SW 1271 (cell line): ENCODE measurements around the gene SLC38A1.

Experiments used
- DNase-seq, 2 experiments: peaks; one replicate each; lab custom pipeline; 2025; lab: John Stamatoyannopoulos, UW

The SLC38A1 gene

GRCh38 chr12:46133751-46134150, 135.1 kb downstream of the SLC38A1 start:
- DNase-seq, result no peak
